ENCODE measurements around the gene THSD7A.

The THSD7A gene

DNA sequence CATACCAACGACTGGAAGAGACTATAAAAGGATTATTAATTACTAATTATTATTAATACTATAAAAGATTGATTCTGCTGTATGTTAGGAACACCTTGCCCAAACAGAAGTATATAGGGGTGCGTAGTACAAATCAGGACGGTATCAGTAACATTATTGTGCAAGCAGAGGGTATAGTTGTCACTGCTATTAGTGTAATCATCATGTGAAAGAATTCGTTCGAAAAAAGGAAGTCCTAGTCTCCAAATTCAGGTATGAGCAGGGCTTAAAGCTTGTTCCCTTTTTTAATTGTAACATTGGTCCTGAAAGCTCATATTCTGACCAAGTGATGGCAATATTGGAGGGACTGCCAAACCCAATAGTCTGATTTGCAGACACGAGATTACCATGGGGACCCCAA, 81.8 kb downstream of the THSD7A start:
- no peaks in the 10 kb centered on the region for H3K9me3 Mint-ChIP-seq
- no peaks in the 10 kb centered on the region for H3K36me3 Mint-ChIP-seq (ENCODE audit: low read depth)
- no peak overlapping the region for H3K4me3 Mint-ChIP-seq
- H3K27ac Mint-ChIP-seq = no peak overlapping the region
- no peaks in the 10 kb centered on the region for H3K27me3 Mint-ChIP-seq
- no peaks in the 10 kb centered on the region for H3K4me1 Mint-ChIP-seq
- ATAC-seq = no peak
- DNase-seq = no peak

DNA sequence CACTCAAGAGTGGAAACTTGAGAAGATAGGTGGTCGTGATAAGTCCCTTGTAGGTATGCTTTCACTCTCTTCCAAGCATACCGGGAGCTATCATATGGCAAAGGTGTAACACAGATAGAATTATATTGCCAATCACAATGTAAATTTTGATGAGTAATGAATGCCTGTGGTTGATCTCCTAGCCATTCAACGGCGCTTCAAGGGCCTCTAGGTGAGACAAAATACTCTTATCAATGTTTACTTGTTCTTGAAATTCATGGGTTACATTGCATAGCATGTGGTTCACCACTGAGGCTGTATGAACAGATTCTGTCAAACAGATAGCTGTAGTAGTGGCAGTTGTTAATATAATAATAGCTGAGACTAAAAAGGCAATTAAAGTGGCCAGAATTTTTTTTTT, 82.4 kb downstream of the THSD7A start:
- DNase-seq (no peak), ATAC-seq (no peak)
- no peak overlapping the region for H3K4me3 Mint-ChIP-seq
- no peaks in the 10 kb centered on the region for H3K9me3 Mint-ChIP-seq
- H3K27ac Mint-ChIP-seq = no peak overlapping the region
- H3K4me1 Mint-ChIP-seq = no peaks in the 10 kb centered on the region
- no peaks in the 10 kb centered on the region for H3K27me3 Mint-ChIP-seq
- H3K36me3 Mint-ChIP-seq (ENCODE audit: low read depth) = no peaks in the 10 kb centered on the region

DNA sequence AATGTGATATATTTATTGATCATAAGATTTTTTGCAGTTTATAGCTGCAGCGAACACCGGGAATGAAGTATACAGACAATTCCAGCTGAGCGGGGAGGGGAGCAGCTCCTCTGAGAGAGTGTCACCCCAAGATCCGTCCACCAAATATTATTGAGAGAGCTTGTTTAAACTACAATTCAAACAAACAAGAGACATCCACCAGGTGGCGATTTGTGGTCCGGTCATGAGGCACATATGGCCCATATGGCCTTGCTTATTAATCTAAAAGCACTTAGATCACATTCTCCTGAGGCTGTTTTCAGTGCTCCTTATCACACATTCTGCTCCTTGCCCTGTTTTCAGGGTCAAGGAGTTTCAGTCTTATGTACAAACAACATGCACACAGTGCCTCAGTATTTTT, 83.1 kb downstream of the THSD7A start:
- Mint-ChIP-seq H3K4me3 (no peak overlapping the region), H3K9me3 (no peaks in the 10 kb centered on the region), H3K36me3 (ENCODE audit: low read depth) (no peaks in the 10 kb centered on the region), H3K27me3 (no peaks in the 10 kb centered on the region), H3K4me1 (no peaks in the 10 kb centered on the region), H3K27ac (no peak overlapping the region)
- DNase-seq = no peak
- no peak for ATAC-seq

GRCh38 chr7:11747715-11748485, 84.1 kb downstream of the THSD7A start:
- DNase-seq (no peak), ATAC-seq (no peak)
- Mint-ChIP-seq H3K4me1 (no peaks in the 10 kb centered on the region), H3K27ac (no peak overlapping the region), H3K4me3 (no peak overlapping the region), H3K27me3 (no peaks in the 10 kb centered on the region), H3K36me3 (ENCODE audit: low read depth) (no peaks in the 10 kb centered on the region), H3K9me3 (no peaks in the 10 kb centered on the region)

DNA sequence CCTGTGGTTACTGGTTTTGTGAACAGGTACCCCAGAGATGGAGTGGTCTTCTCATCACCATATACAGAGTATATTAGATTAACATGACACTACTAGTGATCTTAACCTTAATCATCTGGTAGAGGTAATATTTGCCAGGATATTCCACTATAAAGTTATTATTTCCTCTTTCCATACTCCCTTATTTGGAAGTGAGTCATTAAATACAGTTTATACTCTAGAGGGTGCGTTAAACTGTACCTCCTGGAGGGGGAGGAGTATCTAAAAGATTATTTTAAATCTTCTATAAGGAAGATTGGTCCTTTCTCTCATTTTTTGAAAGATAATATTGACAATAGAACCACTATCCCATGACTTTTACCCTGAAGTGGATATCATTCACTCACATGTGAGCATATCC, 85.4 kb downstream of the THSD7A start:
- no peaks in the 10 kb centered on the region for H3K4me1 Mint-ChIP-seq

GRCh38 chr7:11743548-11743947, 88.5 kb downstream of the THSD7A start:
- no peaks in the 10 kb centered on the region for H3K4me1 Mint-ChIP-seq
- H3K27me3 Mint-ChIP-seq = no peaks in the 10 kb centered on the region
- no peak for ATAC-seq
- H3K4me3 Mint-ChIP-seq = no peak overlapping the region
- no peaks in the 10 kb centered on the region for H3K9me3 Mint-ChIP-seq
- DNase-seq = no peak
- no peaks in the 10 kb centered on the region for H3K36me3 Mint-ChIP-seq (ENCODE audit: low read depth)
- H3K27ac Mint-ChIP-seq = no peak overlapping the region

More for the DNA sequence above, 85.4 kb downstream of the THSD7A start:
- DNase-seq (no peak), ATAC-seq (no peak)
- Mint-ChIP-seq H3K27me3 (no peaks in the 10 kb centered on the region), H3K9me3 (no peaks in the 10 kb centered on the region), H3K4me3 (no peak overlapping the region), H3K36me3 (ENCODE audit: low read depth) (no peaks in the 10 kb centered on the region), H3K27ac (no peak overlapping the region)

DNA sequence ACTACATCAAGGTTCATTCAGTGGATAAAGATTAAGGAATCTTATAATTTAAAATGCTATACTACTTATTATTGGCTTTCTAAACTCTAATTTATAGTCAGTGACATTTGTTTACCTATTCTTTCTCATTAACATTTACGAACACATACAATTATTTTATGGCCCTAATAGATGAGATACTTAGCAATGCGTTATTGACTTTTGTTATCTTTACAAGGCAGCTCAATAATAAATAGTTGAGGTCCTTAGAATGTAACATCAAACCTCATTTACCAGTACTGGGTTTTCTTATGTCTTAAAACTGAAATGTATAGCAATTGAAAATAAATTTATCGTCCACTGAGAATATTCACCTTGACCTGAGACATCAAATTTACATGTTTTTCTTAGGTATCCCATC, 89.0 kb downstream of the THSD7A start:
- no peaks in the 10 kb centered on the region for H3K27me3 Mint-ChIP-seq
- no peak overlapping the region for H3K27ac Mint-ChIP-seq
- H3K36me3 Mint-ChIP-seq (ENCODE audit: low read depth) = no peaks in the 10 kb centered on the region
- H3K9me3 Mint-ChIP-seq = no peaks in the 10 kb centered on the region
- no peaks in the 10 kb centered on the region for H3K4me1 Mint-ChIP-seq
- no peak for DNase-seq
- ATAC-seq = no peak
- no peak overlapping the region for H3K4me3 Mint-ChIP-seq

GRCh38 chr7:11742496-11742895, 89.5 kb downstream of the THSD7A start:
- no peak for DNase-seq
- no peaks in the 10 kb centered on the region for H3K4me1 Mint-ChIP-seq
- H3K4me3 Mint-ChIP-seq = no peak overlapping the region

DNA sequence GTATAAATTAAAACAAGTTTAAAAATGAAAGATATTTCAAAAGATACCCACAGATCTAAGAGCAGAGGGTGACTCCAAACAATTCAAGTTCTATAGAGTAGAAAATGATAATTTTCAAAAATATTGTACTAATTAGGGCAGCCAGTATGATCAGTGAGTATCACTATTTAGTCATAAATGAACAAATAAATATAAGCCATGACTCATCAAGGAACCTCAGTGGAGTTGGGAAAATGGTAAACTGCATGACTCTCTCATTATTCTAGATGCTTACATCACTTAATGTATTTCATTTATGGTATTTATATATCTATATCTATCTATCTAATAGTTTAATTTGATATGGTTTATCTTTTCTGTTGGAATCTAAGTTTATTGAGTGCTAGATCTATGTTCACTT, 94.3 kb downstream of the THSD7A start:
- no peak overlapping the region for H3K27ac Mint-ChIP-seq
- H3K9me3 Mint-ChIP-seq = peaks cover 5% of the 10 kb centered on the region
- H3K27me3 Mint-ChIP-seq = no peaks in the 10 kb centered on the region
- H3K4me1 Mint-ChIP-seq = no peaks in the 10 kb centered on the region
- no peaks in the 10 kb centered on the region for H3K36me3 Mint-ChIP-seq (ENCODE audit: low read depth)
- H3K4me3 Mint-ChIP-seq = no peak overlapping the region
- DNase-seq (no peak), ATAC-seq (no peak)

More at GRCh38 chr7:11742496-11742895, 89.5 kb downstream of the THSD7A start:
- Mint-ChIP-seq H3K36me3 (ENCODE audit: low read depth) (no peaks in the 10 kb centered on the region), H3K27ac (no peak overlapping the region), H3K9me3 (no peaks in the 10 kb centered on the region), H3K27me3 (no peaks in the 10 kb centered on the region)
- ATAC-seq = no peak

GRCh38 chr7:11732207-11732606, 99.8 kb downstream of the THSD7A start:
- Mint-ChIP-seq H3K36me3 (ENCODE audit: low read depth) (no peaks in the 10 kb centered on the region), H3K27ac (no peak overlapping the region), H3K4me3 (no peak overlapping the region), H3K9me3 (peaks cover 5% of the 10 kb centered on the region), H3K4me1 (no peaks in the 10 kb centered on the region), H3K27me3 (no peaks in the 10 kb centered on the region)
- ATAC-seq = no peak
- DNase-seq = no peak

GRCh38 chr7:11730725-11731124, 101.3 kb downstream of the THSD7A start:
- no peak for ATAC-seq
- Mint-ChIP-seq H3K36me3 (ENCODE audit: low read depth) (no peaks in the 10 kb centered on the region), H3K4me1 (no peaks in the 10 kb centered on the region), H3K4me3 (no peak overlapping the region), H3K27me3 (no peaks in the 10 kb centered on the region), H3K27ac (no peak overlapping the region), H3K9me3 (no peaks in the 10 kb centered on the region)
- no peak for DNase-seq

GRCh38 chr7:11727864-11728263, 104.1 kb downstream of the THSD7A start:
- Mint-ChIP-seq H3K27me3 (no peaks in the 10 kb centered on the region), H3K4me3 (no peak overlapping the region), H3K9me3 (no peaks in the 10 kb centered on the region), H3K4me1 (no peaks in the 10 kb centered on the region), H3K36me3 (ENCODE audit: low read depth) (no peaks in the 10 kb centered on the region), H3K27ac (no peak overlapping the region)
- ATAC-seq (no peak), DNase-seq (no peak)

DNA sequence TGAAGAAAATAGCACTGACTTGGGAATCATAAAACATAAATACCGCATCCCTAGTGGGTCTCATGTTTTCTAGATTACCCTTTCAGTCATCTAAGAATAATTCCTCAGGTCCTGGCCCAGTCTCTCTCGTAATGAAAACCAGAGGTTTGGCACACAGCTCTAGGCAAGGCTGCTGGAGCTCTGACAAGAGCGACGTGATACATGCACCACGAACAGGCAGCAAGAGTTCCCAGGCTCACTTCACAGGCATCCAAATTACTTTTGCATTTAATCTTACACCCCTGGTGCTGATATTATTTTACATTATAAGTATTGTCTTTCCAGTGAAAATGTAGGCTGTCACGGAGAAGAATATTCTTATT, 105.2 kb downstream of the THSD7A start:
- no peak for DNase-seq
- Mint-ChIP-seq H3K4me1 (no peaks in the 10 kb centered on the region), H3K27ac (no peak overlapping the region), H3K4me3 (no peak overlapping the region), H3K36me3 (ENCODE audit: low read depth) (no peaks in the 10 kb centered on the region), H3K27me3 (no peaks in the 10 kb centered on the region), H3K9me3 (no peaks in the 10 kb centered on the region)
- no peak for ATAC-seq

- Mint-ChIP-seq H3K4me3 (no peak overlapping the region), H3K4me1 (no peaks in the 10 kb centered on the region), H3K27ac (no peak overlapping the region), H3K27me3 (no peaks in the 10 kb centered on the region), H3K36me3 (ENCODE audit: low read depth) (no peaks in the 10 kb centered on the region), H3K9me3 (no peaks in the 10 kb centered on the region)
- ATAC-seq = no peak
- DNase-seq = no peak
Measured at GRCh38 chr7:11726001-11726793, 105.8 kb downstream of the THSD7A start.

DNA sequence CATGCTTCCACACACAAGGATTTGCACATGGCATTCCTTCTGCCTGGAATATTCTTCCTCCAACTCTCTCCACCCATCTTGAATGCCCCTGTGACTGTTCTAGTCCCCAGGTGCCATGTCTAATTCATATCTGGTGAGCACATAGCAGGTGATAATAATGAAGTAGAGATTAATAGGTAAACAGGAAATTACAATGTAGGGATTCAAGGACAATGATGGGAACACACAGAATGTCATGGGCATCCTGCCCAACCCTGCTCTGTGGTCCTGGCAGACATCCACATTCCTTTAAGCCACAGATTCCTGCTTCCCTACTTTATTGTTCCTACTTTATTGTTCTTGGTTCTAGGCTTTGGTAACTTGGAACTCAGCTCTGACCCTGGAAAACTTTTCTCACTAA, 115.8 kb downstream of the THSD7A start:
- H3K4me3 Mint-ChIP-seq = no peak overlapping the region
- no peak overlapping the region for H3K27ac Mint-ChIP-seq
- no peaks in the 10 kb centered on the region for H3K4me1 Mint-ChIP-seq
- H3K36me3 Mint-ChIP-seq (ENCODE audit: low read depth) = no peaks in the 10 kb centered on the region
- H3K27me3 Mint-ChIP-seq = no peaks in the 10 kb centered on the region
- no peak for ATAC-seq
- no peaks in the 10 kb centered on the region for H3K9me3 Mint-ChIP-seq
- no peak for DNase-seq

All from activated naive CD8-positive, alpha-beta T cell treated with anti-CD3 and anti-CD28 coated beads, Interleukin-2, amount 50 U/mL, for 24 hours (primary cell).